PFSK-1 (cell line): ENCODE measurements around the gene MAML2.

Experiments used
- FOXP2 ChIP-seq: optimal IDR thresholded peaks from 2 replicates; pipeline ENCODE3; 2011; ENCODE audit warnings: borderline replicate concordance, control low read depth, inconsistent platforms; ENCODE audit not compliant: insufficient read depth; ENCODE audit errors: extremely low read length, extremely low read depth
- POLR2AphosphoS5 ChIP-seq: IDR thresholded peaks from 2 replicates; pipeline ENCODE4 v1.6.1; 2012; ENCODE audit warnings: low read depth, mild to moderate bottlenecking, control low read depth, low read length, moderate library complexity
- REST ChIP-seq, 2 experiments: IDR thresholded peaks; 2 replicates each; pipeline versions ENCODE4 v1.6.1 to v1.8.0; 2011 to 2012; ENCODE audit warnings: low read depth in 2 of 2, low read length in 2 of 2, control low read depth in 1 of 2, inconsistent platforms in 1 of 2, mild to moderate bottlenecking in 1 of 2, moderate library complexity in 1 of 2; ENCODE audit not compliant: insufficient read depth in 1 of 2
- SIN3A ChIP-seq: IDR thresholded peaks from 2 replicates; pipeline ENCODE4 v1.6.1; 2012; ENCODE audit warnings: mild to moderate bottlenecking, low read length, moderate library complexity, borderline replicate concordance; ENCODE audit not compliant: insufficient read depth
- TAF1 ChIP-seq: IDR thresholded peaks from 2 replicates; pipeline ENCODE4 v1.6.1; 2012; ENCODE audit warnings: low read length, control low read depth, borderline replicate concordance; ENCODE audit not compliant: insufficient read depth

MAML2 gene

GRCh38 chr11:96294289-96294688, 48.7 kb downstream of the MAML2 start:
- TF ChIP-seq POLR2AphosphoS5 (no peak), TAF1 (no peak), REST (IDR thresholded peaks at IDR 0.05; ENCODE audit: insufficient read depth in 1 of 2, low read depth in 2 of 2, low read length in 2 of 2) (no peak), FOXP2 (no peak), SIN3A (no peak)

- TF ChIP-seq SIN3A (no peak), REST (IDR thresholded peaks at IDR 0.05; ENCODE audit: insufficient read depth in 1 of 2, low read depth in 2 of 2, low read length in 2 of 2) (no peak), POLR2AphosphoS5 (no peak), FOXP2 (no peak), TAF1 (no peak)
Measured at GRCh38 chr11:96293598-96294021, 49.4 kb downstream of the MAML2 start.

GRCh38 chr11:96293109-96293508, 49.9 kb downstream of the MAML2 start:
- TF ChIP-seq POLR2AphosphoS5: no peak
- no peak for TF ChIP-seq REST (IDR thresholded peaks at IDR 0.05; ENCODE audit: insufficient read depth in 1 of 2, low read depth in 2 of 2, low read length in 2 of 2)
- TF ChIP-seq SIN3A: no peak
- TF ChIP-seq FOXP2: no peak
- TF ChIP-seq TAF1: no peak

GRCh38 chr11:96292291-96293010, 50.5 kb downstream of the MAML2 start:
- TF ChIP-seq REST (IDR thresholded peaks at IDR 0.05; ENCODE audit: insufficient read depth in 1 of 2, low read depth in 2 of 2, low read length in 2 of 2): no peak
- no peak for TF ChIP-seq TAF1
- no peak for TF ChIP-seq SIN3A
- TF ChIP-seq POLR2AphosphoS5: no peak

- TF ChIP-seq SIN3A (no peak), POLR2AphosphoS5 (no peak), TAF1 (no peak), REST (IDR thresholded peaks at IDR 0.05; ENCODE audit: insufficient read depth in 1 of 2, low read depth in 2 of 2, low read length in 2 of 2) (no peak), FOXP2 (no peak)
Measured at GRCh38 chr11:96290631-96291030, 52.4 kb downstream of the MAML2 start.
